GM12865 (cell line): ENCODE data around the gene PIP4K2A.

Experiments used
- DNase-seq: peaks from one replicate; pipeline ENCODE4 v3.0.0; 2010; ENCODE audit warnings: low read depth
- H3K4me3 ChIP-seq: 2 replicates; pipeline ENCODE4 v1.5.1; 2011; ENCODE audit warnings: mild to moderate bottlenecking, low read depth, low read length, control low read depth
- TF ChIP-seq, protein P1 (sequence below): IDR thresholded peaks from 2 replicates; pipeline ENCODE4 v1.5.1; 2011; ENCODE audit warnings: low read length, control low read depth, low read depth, inconsistent platforms; ENCODE audit not compliant: insufficient read depth; ENCODE audit errors: missing control alignments

The PIP4K2A gene

DNA sequence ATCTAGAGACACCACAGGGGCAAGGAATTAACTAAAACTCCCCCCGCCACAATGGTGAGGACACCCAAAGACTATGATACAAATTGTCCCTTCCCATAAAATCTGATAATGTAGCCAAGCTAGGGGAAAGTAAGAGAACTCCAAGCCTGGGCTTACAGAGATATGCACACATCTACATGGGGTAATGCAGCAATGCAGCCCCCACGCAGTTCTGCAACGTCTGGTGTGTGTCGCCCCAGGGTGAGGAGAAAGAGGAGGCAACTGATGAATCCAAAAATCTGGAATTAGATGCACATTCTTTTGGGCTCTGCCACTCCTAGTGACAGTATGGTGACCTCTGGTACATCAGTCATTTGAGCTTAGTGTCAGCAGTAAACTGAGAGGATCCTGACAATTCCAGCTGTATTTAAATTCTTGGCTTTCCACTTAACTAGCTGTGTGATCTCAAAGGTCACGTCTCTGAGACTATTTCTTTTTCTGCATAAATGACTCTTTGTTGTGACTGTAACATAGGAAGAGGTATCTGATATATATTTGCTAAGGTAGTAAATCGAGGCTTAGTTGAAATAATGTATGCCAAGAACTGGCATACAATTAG is 51.5 kb downstream of the PIP4K2A start:
- no peak overlapping the region for H3K4me3 ChIP-seq
- no peak for DNase-seq
- TF ChIP-seq, protein P1, sequence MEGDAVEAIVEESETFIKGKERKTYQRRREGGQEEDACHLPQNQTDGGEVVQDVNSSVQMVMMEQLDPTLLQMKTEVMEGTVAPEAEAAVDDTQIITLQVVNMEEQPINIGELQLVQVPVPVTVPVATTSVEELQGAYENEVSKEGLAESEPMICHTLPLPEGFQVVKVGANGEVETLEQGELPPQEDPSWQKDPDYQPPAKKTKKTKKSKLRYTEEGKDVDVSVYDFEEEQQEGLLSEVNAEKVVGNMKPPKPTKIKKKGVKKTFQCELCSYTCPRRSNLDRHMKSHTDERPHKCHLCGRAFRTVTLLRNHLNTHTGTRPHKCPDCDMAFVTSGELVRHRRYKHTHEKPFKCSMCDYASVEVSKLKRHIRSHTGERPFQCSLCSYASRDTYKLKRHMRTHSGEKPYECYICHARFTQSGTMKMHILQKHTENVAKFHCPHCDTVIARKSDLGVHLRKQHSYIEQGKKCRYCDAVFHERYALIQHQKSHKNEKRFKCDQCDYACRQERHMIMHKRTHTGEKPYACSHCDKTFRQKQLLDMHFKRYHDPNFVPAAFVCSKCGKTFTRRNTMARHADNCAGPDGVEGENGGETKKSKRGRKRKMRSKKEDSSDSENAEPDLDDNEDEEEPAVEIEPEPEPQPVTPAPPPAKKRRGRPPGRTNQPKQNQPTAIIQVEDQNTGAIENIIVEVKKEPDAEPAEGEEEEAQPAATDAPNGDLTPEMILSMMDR = no peak

DNA sequence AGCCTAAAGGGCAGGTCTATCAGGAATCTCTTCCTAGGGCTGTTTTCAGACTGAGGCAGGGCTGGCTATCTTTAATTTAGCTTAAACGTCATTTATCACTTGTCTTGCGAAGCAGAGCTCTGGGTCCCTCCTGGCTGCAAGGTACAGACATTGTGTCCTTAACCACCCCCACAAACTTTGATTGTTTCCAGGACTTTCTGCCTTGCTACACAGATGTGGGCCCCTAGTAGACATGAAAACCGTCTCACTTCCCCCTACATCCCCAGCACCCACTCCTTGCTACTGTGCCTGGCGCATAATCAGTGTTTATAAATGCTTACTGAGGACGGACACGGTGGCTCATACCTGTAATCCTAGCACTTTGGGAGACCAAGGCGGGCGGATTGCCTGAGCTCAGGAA is 54.5 kb downstream of the PIP4K2A start:
- TF ChIP-seq, protein P1 = no peak
- no peak overlapping the region for H3K4me3 ChIP-seq
- no peak for DNase-seq

DNA sequence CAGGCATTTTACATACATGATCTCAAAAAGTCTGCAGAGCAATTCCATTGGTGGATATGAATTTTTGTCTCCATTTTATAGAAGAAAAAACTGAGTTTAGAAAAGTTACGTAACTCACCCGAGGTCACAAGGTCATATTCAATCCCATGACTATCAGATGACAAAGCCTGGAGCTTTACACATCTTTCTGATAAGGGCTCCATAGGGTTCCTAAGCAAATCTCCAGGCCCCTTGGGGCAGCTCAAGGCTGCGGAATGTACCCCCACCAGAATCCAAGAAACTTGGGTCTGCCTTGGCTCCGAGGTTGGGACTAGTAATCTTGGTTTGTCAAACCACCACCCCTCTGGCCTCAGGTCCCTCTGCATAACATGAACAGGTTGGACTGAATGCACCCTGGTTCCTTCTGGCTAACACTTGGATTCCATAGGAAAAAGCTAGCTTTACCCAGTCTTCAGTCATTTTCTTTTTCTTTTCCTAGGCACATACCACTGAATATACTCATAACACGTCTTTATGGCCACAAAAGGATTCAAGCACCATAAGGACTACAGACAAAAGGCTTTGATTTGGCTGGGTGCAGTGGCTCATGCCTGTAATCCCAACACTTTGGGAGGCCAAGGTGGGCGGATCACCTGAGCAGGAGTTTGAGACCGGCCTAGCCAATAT is 55.5 kb downstream of the PIP4K2A start:
- TF ChIP-seq, protein P1 = no peak
- DNase-seq = no peak
- H3K4me3 ChIP-seq = no peak overlapping the region

DNA sequence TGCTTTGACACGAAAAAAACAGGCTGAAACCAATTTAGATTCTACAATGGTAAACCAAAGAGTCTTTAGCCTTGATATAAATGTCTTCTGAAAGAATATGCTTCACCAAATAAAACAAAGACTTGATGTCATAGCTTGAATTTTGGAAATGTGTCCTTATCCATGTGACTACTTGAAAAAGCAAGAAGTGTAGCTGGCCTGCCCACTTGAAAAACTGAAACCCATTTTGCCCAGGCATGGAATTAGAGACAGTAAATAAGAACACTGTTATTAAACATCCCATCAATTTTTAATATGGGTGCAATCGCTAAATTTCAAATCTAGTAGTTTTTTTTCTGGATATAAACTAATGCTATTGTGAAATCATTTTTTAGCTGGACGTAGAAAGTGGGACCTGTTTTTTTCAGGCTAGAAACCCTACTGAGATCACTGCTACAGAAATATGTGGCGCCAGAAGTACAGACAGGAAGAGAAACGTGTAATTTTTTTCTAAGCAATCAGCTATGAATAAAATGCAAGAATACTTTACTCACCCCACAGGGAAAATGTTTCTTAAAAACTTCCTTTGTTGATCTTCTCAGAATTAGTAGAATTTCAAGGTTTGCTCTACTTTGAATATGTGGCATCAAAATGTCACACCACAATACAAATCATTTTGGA is 56.7 kb downstream of the PIP4K2A start:
- TF ChIP-seq, protein P1 = no peak
- no peak overlapping the region for H3K4me3 ChIP-seq
- DNase-seq = peak; percentile 48

DNA sequence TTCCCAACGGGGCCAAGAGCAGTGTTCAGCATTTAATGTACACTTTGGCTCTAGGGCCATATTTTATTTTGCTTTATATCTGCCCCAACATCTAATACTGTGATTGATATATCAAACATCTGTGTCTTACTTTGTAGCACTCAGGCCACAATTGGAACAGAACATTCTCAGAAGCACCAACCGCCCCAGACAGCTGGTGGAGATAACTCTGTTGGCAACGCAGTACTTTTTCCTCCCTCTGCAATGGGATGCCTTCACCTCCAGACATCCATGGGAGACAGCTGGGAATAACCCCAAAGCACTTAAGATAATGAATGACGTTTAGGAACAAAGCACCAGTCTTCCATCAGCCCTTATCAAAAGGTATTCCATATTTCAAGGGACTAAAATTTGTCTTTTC is 57.4 kb downstream of the PIP4K2A start:
- no peak overlapping the region for H3K4me3 ChIP-seq
- no peak for DNase-seq
- TF ChIP-seq, protein P1 = no peak

DNA sequence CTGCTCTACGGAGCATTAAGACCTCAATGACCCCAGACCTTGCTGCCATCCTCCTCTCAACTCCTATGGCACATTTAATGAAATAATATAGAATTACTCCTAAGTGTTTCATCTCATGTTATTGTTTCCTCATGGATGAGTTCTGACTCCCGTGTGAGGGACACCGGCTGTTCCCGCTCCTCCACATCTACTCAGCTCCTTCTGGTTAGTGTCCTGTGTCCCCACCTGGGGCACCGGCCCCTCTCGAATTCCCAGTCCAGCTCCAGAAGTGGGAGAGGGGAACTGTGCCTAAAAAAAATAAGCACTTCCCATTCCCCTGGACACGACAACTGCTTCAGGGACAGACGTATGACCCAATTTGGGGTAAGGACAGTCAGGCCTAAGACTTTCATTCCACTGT is 58.3 kb downstream of the PIP4K2A start:
- DNase-seq = no peak
- H3K4me3 ChIP-seq = no peak overlapping the region
- TF ChIP-seq, protein P1 = no peak
